Astrocyte of the cerebellum (primary cell): ENCODE results near the gene LTBR.
"Not testable (repeated sequence)": the region's sequence is repeated elsewhere in the genome, so short reads cannot be mapped to it uniquely, and the experiment has no call there.

Experiments
- DNase-seq: peaks from one replicate; pipeline ENCODE4 v3.0.0-alpha.2; 2011; ENCODE audit warnings: low read depth
- H3K4me3 ChIP-seq: 2 replicates; pipeline ENCODE4 v1.5.1; 2011; ENCODE audit warnings: mild to moderate bottlenecking, low read depth, low read length, moderate library complexity
- CTCF ChIP-seq: IDR thresholded peaks from 2 replicates; pipeline ENCODE4 v1.5.1; 2012; ENCODE audit warnings: low read length, low read depth, moderate library complexity, mild to moderate bottlenecking; ENCODE audit errors: missing control alignments
- in situ Hi-C: cut with HindIII; loops from 2 replicates; pipeline ENCODE4 v1.10.0; 2017; ENCODE audit warnings: low sequenced_read_pairs

The LTBR gene

GRCh38 chr12:6341417-6342139 lies 42.4 kb upstream of the LTBR start, which contains the start of gene TNFRSF1A:
TNFRSF1A (minus strand) TSS chr12:6342076; CDS start chr12:6341814, 262 bp downstream.
- peak; percentile 45 for DNase-seq
- no peak for TF ChIP-seq CTCF
- peak within 1 kb of the TSS; percentile 99 for H3K4me3 ChIP-seq
- in situ Hi-C loops: no loop called here

DNA sequence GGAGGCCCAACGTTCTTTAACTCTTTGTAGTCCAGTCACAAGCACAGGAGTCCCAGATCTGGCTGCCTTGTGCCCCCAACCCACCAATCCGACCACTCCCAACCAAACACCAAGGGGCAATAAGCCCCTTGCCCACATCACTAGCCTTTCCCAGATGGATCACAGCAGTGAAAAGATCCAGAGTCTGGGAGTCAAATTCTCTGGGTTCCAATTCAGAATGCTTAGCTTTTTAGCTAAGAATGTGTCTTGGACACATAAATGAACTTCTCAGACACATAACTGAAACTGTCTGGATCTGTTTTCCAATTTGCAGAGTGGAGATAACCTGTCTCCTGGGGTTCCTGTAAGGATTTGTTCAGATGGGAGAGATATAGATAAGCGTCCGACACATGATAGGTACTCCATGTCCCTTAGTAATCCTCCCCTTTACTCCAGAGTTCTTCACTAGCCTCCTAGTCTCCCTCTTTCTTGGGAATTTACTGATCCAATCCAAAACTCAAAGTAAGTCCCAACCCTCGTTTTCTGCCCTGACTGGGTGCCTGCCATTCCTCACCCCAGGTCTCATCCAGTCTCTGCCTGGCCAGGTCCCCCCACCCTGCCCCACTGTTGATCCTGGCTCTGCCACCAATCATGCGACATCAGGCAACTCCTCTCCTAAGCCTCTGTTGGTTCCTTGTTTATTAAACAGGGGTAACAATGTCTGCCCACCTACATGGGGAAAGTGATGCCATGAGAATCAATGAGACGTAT lies 41.6 kb upstream of the LTBR start:
- in situ Hi-C loops: no loop called here
- no peak for TF ChIP-seq CTCF
- no peak for DNase-seq
- peak overlapping the region; percentile 99 for H3K4me3 ChIP-seq

DNA sequence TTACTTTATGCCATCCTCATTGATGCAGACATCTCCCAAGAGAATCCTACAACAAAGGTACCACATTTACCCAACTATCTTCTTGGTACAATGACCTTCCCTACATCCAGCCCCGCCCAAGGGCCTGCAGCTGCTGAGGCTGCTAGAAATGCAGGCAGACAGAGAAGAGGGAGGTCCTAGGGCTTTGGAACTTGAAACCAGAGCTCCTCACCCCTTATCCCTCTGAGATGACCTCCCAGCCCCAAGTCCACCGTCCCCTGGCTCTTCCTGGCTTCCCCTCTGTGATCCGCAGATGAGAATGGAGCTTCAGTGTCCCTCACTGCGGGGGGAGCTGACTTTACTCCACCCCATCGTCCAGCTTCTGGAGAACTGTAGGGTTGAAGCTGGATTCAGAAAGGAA lies 40.4 kb upstream of the LTBR start:
- no peak overlapping the region for H3K4me3 ChIP-seq
- in situ Hi-C loops: no loop called here
- no peak for TF ChIP-seq CTCF
- DNase-seq: no peak

GRCh38 chr12:6344101-6344660 lies 39.8 kb upstream of the LTBR start:
- H3K4me3 ChIP-seq, DNase-seq, in situ Hi-C loops: not testable (repeated sequence)

GRCh38 chr12:6345319-6346091 lies 38.5 kb upstream of the LTBR start:
- DNase-seq: peak; percentile 53
- H3K4me3 ChIP-seq: no peak overlapping the region
- TF ChIP-seq CTCF: no peak
- in situ Hi-C loops: no loop called here

DNA sequence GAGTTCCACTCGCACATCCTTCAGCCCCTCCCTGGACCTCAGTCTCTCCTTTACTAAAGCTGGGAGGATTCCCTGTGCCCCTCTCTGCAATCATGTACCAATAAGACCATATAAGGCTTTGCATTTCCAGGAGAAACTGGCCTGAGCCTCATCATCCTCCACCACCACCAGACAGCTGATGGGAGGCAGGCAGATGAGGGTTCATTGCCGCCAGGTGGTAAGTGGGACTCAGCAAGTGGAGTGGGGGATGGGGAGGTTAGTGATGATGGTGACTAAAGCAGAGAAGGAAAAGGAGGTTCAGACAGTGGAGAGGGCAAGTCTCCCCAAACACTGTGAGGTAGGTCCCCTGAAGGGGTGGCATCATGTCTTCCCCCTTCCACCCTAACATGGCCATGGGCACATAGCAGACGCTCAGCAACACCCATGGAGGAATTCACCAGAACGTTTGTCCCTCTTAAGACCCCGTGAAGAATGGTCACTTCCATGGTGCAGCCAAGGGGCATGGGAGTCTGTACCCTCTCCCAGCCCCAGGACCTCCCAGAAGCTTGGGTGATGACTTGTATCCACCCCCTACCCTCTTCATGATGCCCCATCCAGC lies 37.6 kb upstream of the LTBR start:
- no peak for TF ChIP-seq CTCF
- in situ Hi-C loops: no loop called here
- H3K4me3 ChIP-seq: no peak overlapping the region
- DNase-seq: no peak
